ENCODE data around the gene HSD17B12. TPM values are rescaled to one million over a fixed set of nuclear protein-coding genes. Genes with fewer than 3 reads are reported as not detected.
"Not testable (repeated sequence)": the region's sequence is repeated elsewhere in the genome, so short reads cannot be mapped to it uniquely, and the experiment has no call there.

The HSD17B12 gene
- total RNA-seq, 1 donor from 2014 or later, result 66.7 TPM

DNA sequence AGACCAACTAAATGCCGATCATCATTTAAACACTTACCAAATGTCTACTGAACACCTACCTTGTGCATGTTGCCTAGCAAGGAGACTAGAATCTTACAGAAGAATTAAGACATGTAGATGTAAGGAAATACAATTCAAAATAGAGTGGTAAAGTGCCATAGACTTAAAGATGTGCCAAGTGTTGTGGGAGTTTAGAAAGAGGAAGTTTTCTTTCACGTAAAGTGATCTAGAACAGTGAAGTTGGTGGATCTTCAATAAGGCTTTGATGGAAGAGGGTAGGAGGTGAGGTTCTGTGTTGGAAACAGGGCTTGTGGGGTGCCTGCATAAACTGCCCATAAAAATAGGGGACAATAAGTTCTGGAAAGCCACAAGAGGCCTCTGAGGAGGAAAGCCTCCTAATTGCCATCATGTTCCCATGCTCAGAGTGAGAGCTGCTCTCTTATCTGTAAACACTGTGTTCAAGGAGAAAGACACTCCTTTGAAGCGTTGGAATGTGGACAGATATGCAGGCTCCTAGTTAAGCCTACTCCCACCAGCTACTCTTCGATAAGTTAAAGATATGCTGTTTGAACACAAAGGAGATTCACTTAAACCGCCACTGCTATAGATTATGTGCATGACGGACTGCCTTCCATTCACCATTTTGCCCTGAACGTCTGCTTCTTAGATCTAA, 66.7 kb downstream of the HSD17B12 start:
- DNase-seq, result no peak

- DNase-seq, result no peak
Observed at GRCh38 chr11:43748095-43748494, 67.6 kb downstream of the HSD17B12 start.

DNA sequence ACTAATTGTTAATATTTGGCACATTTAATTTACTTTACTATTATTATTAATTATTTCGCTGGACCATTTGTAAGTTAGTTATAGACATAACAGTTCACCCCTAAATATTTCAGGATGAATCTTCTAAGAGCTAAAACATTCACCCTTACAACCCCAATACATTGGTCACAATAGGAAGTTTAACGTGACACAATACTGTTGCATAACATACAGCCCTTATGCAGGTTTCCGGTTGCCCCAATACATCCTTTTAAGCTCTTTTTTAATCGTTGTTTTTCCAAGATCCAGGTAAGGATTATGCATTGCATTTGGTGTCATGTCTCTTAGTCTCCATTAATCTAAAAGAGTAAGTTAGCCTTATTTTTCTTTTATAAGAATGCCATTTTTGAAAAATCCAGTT, 71.2 kb downstream of the HSD17B12 start:
- DNase-seq, result no peak

- no peak for DNase-seq
Observed at GRCh38 chr11:43756575-43756974, 76.0 kb downstream of the HSD17B12 start.

DNA sequence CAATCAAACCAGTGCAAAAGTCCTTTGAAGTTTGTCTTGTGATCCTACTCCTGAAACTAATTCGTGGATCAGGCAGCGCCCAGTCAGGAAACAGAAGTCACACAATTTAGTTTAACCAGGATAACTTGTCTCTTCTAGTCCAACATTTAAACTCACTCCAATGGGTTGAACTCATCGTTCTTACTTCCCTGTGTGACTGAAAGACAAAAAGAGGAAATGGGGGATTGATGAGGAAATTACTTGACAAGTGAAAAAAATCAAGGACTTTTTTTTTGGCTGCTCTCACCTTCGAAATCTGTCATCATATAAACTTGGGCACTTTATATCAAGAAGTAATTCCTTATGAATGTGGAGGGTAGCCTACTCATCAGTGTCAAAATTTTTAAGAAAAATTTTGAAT, 78.4 kb downstream of the HSD17B12 start:
- no peak for DNase-seq

- no peak for DNase-seq
Observed at GRCh38 chr11:43760902-43761301, 80.4 kb downstream of the HSD17B12 start.

- no peak for DNase-seq
Observed at GRCh38 chr11:43765194-43765593, 84.7 kb downstream of the HSD17B12 start.

DNA sequence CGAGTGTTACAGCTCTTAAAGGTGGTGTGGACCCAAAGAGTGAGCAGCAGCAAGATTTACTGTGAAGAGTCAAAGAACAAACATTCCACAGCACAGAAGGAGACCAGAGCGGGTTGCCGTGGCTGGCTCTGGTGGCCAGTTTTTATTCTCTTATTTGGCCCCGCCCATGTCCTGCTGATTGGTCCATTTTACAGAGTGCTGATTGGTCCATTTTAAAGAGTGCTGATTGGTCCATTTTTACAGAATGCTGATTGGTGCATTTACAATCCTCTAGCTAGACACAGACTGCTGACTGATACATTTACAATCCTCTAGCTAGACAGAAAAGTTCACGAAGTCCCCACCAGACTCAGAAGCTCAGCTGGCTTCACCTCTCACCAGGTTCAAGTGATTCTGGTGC, 88.1 kb downstream of the HSD17B12 start:
- not testable (repeated sequence) for DNase-seq

GRCh38 chr11:43770173-43770572, 89.6 kb downstream of the HSD17B12 start:
- DNase-seq, result no peak

- no peak for DNase-seq
Observed at GRCh38 chr11:43772733-43773132, 92.2 kb downstream of the HSD17B12 start.

DNA sequence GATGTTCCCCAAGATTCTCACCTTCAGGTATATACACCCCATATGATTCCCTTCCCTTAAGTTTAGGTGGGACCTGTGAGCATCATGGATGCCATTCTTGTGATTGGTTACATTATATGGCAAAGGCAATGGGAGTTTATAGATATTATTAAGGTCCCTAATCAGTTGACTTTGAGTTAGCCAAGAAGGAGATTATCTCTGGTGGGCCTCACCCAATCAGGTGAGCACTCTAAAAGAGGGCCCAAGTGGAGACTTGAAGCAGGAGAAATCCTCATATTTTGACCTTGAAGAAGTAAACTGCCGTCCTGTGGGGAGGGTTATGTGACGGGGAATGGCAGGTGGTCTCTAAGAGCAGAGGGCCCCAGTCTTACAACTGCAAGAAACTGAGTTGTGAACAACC, 94.2 kb downstream of the HSD17B12 start:
- no peak for DNase-seq

GRCh38 chr11:43779306-43779705, 98.8 kb downstream of the HSD17B12 start:
- no peak for DNase-seq

DNA sequence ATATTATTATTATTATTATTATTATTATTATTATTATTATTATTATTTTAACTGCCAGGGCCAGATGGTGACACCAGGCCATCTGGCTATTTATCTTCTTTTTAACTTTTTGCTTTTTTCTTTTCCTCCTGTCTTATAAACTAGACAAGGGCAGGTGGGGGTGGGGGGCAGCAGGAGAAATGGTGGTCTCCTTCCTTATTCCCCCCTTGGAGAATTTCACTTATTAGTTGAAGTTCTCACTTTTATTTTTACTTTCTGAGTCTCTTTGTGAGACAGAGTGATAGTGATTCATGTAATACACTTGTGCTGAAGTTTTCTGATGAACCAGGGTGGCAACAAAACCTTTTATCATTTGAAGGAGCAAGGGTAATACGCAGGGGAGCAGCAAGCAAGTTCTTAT, 103.8 kb downstream of the HSD17B12 start:
- DNase-seq, result no peak

DNA sequence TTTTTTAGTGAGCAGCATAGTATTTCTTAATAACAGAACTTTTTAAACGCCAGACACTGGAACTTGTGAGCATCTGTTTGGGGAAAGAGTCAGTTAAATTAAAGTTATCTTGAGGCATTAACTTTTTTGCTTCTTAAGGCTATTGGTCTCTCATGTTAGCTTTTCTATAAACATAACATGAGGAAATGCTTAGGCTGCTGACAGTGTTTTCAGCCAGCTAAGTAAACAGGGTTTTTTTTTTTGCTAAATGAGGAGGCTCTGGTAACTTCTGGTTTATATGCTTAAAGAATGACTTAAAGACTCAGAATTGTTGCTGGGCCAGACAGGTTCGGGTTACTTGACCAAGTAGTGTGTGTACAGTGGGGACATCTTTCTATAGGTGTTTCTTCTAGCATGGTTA, 104.3 kb downstream of the HSD17B12 start:
- no peak for DNase-seq

DNA sequence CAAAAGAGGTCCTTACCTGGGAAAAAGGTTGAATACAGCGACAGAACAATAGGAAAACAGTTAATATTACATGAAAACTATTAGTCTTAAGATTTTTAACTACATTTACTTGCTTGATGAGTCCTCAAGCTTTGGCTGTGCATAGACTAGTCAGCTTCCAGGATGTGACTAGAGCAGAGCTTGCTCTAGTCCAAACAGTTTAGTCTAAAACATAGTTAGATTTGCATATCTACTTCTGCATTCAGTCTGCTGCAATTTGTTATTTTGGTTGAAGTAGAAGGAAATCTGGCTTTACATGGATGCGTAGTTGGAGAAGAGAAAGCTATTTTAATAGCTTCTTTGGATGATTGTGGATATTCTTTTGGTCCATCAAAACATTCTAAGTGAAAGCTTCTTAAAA, 104.8 kb downstream of the HSD17B12 start:
- DNase-seq, result no peak

GRCh38 chr11:43786016-43786415, 105.5 kb downstream of the HSD17B12 start:
- no peak for DNase-seq

DNA sequence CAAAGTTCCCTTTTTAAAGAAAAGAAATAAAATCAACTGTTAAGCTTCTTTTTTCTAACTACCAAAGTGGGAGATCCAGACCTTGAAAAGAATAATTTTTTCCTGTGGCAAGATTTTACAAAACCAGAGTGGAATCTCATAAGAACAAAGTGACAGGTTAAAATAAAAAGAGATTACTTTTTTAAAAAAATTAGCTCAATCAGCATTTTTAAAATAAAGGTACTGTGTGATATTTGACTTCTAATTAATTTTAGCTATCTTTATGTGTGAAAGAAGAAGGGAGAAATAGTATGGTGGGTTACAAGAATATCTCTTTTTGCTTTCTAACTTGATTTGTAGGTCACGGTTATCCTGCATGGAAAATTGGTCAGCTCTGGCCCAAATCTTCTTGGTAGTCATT, 107.3 kb downstream of the HSD17B12 start:
- DNase-seq, result no peak

DNA sequence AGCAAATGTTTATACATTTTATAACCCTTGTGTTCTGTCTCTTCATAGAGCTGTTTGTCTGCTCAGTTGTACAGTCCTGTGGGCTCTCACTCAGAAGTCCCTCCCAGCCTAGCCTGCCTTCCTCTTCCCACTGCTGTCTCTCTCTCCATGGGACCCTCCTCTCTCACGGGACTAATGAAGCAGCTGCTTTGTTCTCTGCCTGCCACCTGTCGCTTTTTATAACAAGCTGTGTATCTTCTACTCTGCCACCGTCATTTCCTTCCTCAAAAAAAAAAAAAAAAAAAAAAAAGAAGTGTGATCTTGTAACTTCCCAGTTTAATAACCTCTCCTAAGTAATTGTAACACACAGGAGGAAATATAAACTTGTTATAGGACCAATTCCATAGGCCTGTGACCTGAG, 107.9 kb downstream of the HSD17B12 start:
- DNase-seq, result no peak

- no peak for DNase-seq
Observed at GRCh38 chr11:43789700-43790443, 109.3 kb downstream of the HSD17B12 start.

GRCh38 chr11:43790444-43790794, 109.9 kb downstream of the HSD17B12 start:
- no peak for DNase-seq

GRCh38 chr11:43797337-43797736, 116.8 kb downstream of the HSD17B12 start:
- DNase-seq, result no peak

DNA sequence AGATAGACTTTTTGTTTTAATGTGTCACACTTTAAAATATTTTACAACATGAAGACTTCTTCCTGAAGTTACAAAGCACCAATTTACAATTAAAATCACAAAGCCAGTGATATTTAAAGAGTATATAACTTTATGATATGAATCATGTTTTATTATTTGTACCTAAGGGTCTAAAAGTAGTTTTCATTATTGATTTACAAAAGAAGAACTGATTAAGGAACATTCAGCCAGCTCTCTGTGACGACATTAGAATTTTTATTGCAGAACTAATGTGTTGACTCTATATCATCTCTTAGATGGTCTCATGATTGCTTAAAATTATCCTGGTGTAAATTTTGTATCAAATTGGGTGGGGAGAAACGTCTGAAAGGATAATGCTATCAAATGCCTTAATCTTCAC, 117.3 kb downstream of the HSD17B12 start:
- no peak for DNase-seq

- no peak for DNase-seq
Observed at GRCh38 chr11:43802509-43802908, 122.0 kb downstream of the HSD17B12 start.

DNA sequence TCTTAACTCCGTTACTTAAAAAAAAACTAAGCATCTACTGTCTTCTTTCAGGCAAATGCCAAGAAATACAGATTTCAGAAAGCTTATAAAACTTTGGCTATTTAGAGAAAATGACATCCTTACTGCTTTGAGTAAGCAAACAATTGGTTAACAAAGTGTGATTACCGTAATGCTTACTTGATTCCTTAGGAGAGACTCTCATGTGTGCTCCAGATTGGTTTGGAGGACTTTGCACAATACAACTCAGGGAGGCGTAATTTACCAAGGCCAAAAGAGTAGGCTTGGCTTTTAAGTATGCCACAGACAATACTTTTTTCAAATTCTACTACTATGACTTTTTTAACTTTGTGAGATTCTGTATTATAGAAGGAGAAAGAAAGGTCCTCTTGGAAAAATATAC, 123.2 kb downstream of the HSD17B12 start:
- DNase-seq, result no peak
